MM.1S (cell line): ENCODE data around the gene RELL1.

ENCODE experiments used
- DNase-seq: peaks from one replicate; pipeline ENCODE4 v3.0.0-alpha.2; 2015
- H2AFZ ChIP-seq: fragments of 300-600 bp; sonication (generic); 2 replicates; pipeline ENCODE4 v1.6.0; 2016; ENCODE audit warnings: antibody characterized with exemption, low read length
- H3F3A ChIP-seq: fragments of 300-600 bp; sonication (generic); 2 replicates; pipeline ENCODE4 v1.6.1; 2016; ENCODE audit warnings: mild to moderate bottlenecking, antibody characterized with exemption, low read length, moderate library complexity, mixed read lengths; ENCODE audit not compliant: insufficient read depth
- H3K27ac ChIP-seq: fragments of 300-600 bp; sonication (generic); 2 replicates; pipeline ENCODE4 v1.5.1; 2016; ENCODE audit warnings: mild to moderate bottlenecking, low read length
- H3K27me3 ChIP-seq: fragments of 300-600 bp; sonication (generic); replicated peaks from 2 replicates; pipeline ENCODE4 v1.6.0; 2016; ENCODE audit warnings: low read length; ENCODE audit not compliant: insufficient read depth
- H3K36me3 ChIP-seq: fragments of 300-600 bp; sonication (generic); replicated peaks from 2 replicates; pipeline ENCODE4 v1.6.1; 2016; ENCODE audit warnings: mild to moderate bottlenecking, low read length, mixed read lengths; ENCODE audit not compliant: insufficient read depth
- H3K4me1 ChIP-seq: fragments of 300-600 bp; sonication (generic); 2 replicates; pipeline ENCODE4 v1.6.1; 2016; ENCODE audit warnings: low read length, mixed read lengths
- H3K4me2 ChIP-seq: fragments of 300-600 bp; sonication (generic); 2 replicates; pipeline ENCODE4 v1.6.0; 2016; ENCODE audit warnings: low read depth, low read length
- H3K4me3 ChIP-seq: fragments of 300-600 bp; sonication (generic); 2 replicates; pipeline ENCODE4 v1.5.1; 2016; ENCODE audit warnings: low read length, mixed read lengths
- H3K79me2 ChIP-seq: fragments of 300-600 bp; sonication (generic); 2 replicates; pipeline ENCODE4 v1.6.1; 2016; ENCODE audit warnings: mixed run types, low read length, mixed read lengths
- H3K9ac ChIP-seq: fragments of 300-600 bp; sonication (generic); 2 replicates; pipeline ENCODE4 v1.6.1; 2016; ENCODE audit warnings: low read length, mixed read lengths
- H3K9me2 ChIP-seq: fragments of 300-600 bp; sonication (generic); replicated peaks from 2 replicates; pipeline ENCODE4 v1.6.1; 2016; ENCODE audit warnings: mild to moderate bottlenecking, low read length, mixed read lengths; ENCODE audit not compliant: insufficient read depth
- H3K9me3 ChIP-seq: fragments of 300-600 bp; sonication (generic); replicated peaks from 2 replicates; pipeline ENCODE4 v1.6.1; 2016; ENCODE audit warnings: mild to moderate bottlenecking, low read length, mixed read lengths; ENCODE audit not compliant: insufficient read depth
- H4K20me1 ChIP-seq: fragments of 300-600 bp; sonication (generic); 2 replicates; pipeline ENCODE4 v1.6.1; 2016; ENCODE audit warnings: mild to moderate bottlenecking, low read length, moderate library complexity, mixed read lengths; ENCODE audit not compliant: insufficient read depth
- CTCF ChIP-seq: fragments of 300-600 bp; sonication (generic); IDR thresholded peaks from 2 replicates; pipeline ENCODE4 v1.5.1; 2016; ENCODE audit warnings: antibody characterized with exemption, low read length, mixed read lengths
- EZH2 ChIP-seq: fragments of 300-600 bp; sonication (generic); optimal IDR thresholded peaks from 2 replicates; pipeline ENCODE3; 2017; ENCODE audit warnings: low read depth, mild to moderate bottlenecking, antibody characterized with exemption, low read length, mixed read lengths
- EZH2phosphoT487 ChIP-seq: fragments of 300-600 bp; sonication (generic); IDR thresholded peaks from 2 replicates; pipeline ENCODE4 v1.6.1; 2018; ENCODE audit warnings: antibody characterized with exemption, low read length

Gene RELL1

DNA sequence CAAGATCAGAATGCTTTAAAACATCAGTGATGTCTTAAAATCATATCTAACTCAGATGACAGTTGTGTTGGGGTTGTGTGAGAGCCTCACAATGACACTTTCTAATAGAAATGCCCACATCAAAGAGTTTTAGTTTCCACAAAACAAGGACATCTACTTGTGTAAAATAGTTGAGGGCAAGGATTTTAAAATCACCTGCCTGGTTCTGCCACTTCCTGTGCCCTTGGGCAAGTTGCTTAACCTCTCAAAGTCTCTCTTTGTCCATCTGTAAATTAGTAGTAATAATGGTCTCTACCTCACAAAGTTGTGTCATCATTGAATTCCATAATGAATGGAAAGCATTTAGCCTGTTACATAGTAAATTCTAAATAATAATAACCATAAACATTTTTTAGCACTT is 41.9 kb upstream of the RELL1 start:
- Histone ChIP-seq H3K4me2 (no peak overlapping the region), H2AFZ (no peak overlapping the region), H3K27me3 (no peaks in the 10 kb centered on the region), H3K9ac (no peak overlapping the region), H4K20me1 (no peaks in the 10 kb centered on the region), H3K4me3 (no peak overlapping the region), H3K9me3 (no peaks in the 10 kb centered on the region), H3K27ac (no peak overlapping the region), H3K36me3 (no peaks in the 10 kb centered on the region), H3K9me2 (no peaks in the 10 kb centered on the region), H3F3A (no peaks in the 10 kb centered on the region), H3K4me1 (no peaks in the 10 kb centered on the region), H3K79me2 (no peaks in the 10 kb centered on the region)
- DNase-seq, result peak; percentile 55
- TF ChIP-seq EZH2 (no peak), CTCF (no peak), EZH2phosphoT487 (no peak)

- H3K9me2 ChIP-seq, result no peaks in the 10 kb centered on the region
- H3F3A ChIP-seq, result no peaks in the 10 kb centered on the region
- no peaks in the 10 kb centered on the region for H4K20me1 ChIP-seq
- no peak overlapping the region for H3K9ac ChIP-seq
- no peak overlapping the region for H2AFZ ChIP-seq
- H3K4me2 ChIP-seq, result no peak overlapping the region
- TF ChIP-seq EZH2 (no peak), CTCF (no peak), EZH2phosphoT487 (no peak)
- no peaks in the 10 kb centered on the region for H3K9me3 ChIP-seq
- no peaks in the 10 kb centered on the region for H3K36me3 ChIP-seq
- H3K27me3 ChIP-seq, result no peaks in the 10 kb centered on the region
- no peaks in the 10 kb centered on the region for H3K79me2 ChIP-seq
- no peak overlapping the region for H3K4me3 ChIP-seq
- H3K4me1 ChIP-seq, result no peaks in the 10 kb centered on the region
- H3K27ac ChIP-seq, result no peak overlapping the region
- no peak for DNase-seq
Measured at GRCh38 chr4:37727635-37728034, 41.5 kb upstream of the RELL1 start.

- TF ChIP-seq EZH2, result no peak
- Histone ChIP-seq H3K4me2 (no peak overlapping the region), H4K20me1 (no peaks in the 10 kb centered on the region), H3K4me3 (no peak overlapping the region), H3K9me3 (no peaks in the 10 kb centered on the region), H3K9me2 (no peaks in the 10 kb centered on the region), H3K79me2 (no peaks in the 10 kb centered on the region), H2AFZ (no peak overlapping the region), H3K9ac (no peak overlapping the region), H3K27ac (no peak overlapping the region), H3F3A (no peaks in the 10 kb centered on the region), H3K4me1 (no peaks in the 10 kb centered on the region), H3K36me3 (no peaks in the 10 kb centered on the region), H3K27me3 (no peaks in the 10 kb centered on the region)
- DNase-seq, result no peak
Measured at GRCh38 chr4:37726666-37727065, 40.5 kb upstream of the RELL1 start.

GRCh38 chr4:37725718-37726117 is 39.5 kb upstream of the RELL1 start:
- Histone ChIP-seq H2AFZ (no peak overlapping the region), H3K9me2 (no peaks in the 10 kb centered on the region), H3K27ac (no peak overlapping the region), H3K4me3 (no peak overlapping the region), H3K79me2 (no peaks in the 10 kb centered on the region), H3K4me1 (no peaks in the 10 kb centered on the region), H3K9me3 (no peaks in the 10 kb centered on the region), H3K27me3 (no peaks in the 10 kb centered on the region), H3F3A (no peaks in the 10 kb centered on the region), H3K9ac (no peak overlapping the region), H3K36me3 (no peaks in the 10 kb centered on the region), H3K4me2 (no peak overlapping the region), H4K20me1 (no peaks in the 10 kb centered on the region)
- TF ChIP-seq EZH2 (no peak), EZH2phosphoT487 (no peak), CTCF (no peak)
- no peak for DNase-seq
